HG03378 (cell line): Measurements from ENCODE around the gene MYL12B.
"Not testable (repeated sequence)": the region's sequence is repeated elsewhere in the genome, so short reads cannot be mapped to it uniquely, and the experiment has no call there.

Source experiments
- ATAC-seq: cut with Tn5 transposase; IDR thresholded peaks from one replicate; pipeline ENCODE4 v1.9.1; 2021; ENCODE audit warnings: mild to moderate bottlenecking, moderate library complexity; ENCODE audit not compliant: unreplicated experiment

Gene MYL12B

DNA sequence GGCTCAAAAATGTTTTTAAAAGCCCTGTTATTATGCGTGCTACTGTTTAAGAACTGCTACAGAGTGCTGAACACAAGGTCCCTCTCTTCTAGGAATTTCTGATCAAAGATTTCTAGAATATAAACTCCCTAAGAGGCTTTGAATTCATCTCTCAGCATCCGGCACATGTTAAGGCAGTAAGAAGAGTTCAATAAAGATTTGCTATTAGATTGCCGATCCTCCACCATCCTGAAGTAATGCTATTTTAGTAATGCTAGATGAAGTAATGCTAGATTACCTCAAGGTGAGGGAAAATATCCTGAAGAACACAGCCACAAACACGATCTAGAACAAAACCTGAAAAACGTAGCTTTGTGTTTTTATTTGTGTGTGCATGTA lies 949 bp upstream of the MYL12B start:
- no peak for ATAC-seq

DNA sequence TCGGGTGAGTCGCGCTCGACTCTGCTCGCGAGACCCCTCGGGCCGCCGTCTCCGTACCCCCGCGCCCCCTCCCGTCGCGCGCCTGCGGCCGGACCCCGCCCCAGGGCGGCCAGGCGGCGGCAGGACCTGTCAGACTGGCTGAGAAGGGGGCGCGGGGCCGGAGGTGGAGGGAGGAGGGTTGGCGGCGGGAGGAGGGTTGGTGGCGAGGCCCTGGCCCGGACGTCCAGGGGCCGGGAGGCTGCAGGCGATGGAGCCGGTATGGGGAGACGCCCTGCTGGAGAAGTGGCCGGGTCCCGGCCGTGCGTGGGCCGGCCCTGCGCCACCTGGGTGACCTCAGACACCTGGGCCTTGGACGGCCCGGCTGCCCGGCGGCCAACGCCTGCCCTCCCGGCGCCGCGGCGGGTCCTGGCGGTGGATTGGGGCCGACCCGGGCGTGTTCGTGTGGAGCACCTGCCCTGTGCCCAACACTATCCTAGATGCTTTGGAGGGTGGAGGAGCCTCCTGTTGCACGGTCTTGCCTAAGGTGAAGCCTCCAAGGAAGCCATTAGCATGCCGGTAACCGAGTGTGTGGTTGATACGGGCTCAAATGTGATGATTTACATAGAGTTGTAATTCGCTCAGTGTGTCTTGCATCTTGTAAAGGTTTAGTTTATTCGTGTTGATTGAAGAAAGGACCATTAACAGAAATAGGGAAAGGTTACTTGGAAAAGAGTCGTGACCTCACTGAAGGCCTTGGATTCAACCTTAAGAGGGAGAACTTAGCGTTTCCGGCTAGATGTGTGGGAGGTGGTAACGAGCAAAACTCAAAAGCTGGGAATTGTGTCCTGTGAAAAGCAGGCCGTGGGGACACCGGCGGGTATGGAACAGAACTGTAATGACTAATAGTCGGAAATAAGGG lies 550 bp downstream of the MYL12B start:
- peak; percentile 23 for ATAC-seq

DNA sequence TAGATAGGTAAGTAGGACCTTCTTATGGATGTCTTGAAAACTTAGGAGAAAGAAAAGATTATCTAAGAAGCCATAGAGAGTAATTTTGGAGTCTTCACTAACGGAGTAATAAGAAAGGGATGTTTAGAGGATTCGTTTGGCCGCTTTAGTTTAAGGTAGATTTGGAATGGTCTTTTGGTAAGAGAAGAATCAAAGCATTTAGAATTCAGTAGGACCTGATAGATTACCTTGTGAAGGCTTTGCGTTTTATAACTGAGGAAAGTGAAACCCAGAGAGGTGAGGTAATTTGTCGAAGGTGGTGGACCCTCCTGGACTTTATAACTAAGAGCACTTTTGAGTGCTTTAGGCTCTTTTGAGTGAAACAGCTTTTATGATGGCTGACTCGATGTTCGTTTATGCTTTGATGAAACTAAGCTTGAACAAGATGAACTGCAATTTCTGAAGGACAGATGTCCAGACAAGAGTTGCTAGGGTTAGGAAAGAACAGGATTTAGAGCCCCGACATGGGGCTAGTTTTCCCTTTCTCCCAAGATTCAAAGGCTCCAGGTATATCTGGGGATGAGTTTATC lies 1.3 kb downstream of the MYL12B start:
- no peak for ATAC-seq

DNA sequence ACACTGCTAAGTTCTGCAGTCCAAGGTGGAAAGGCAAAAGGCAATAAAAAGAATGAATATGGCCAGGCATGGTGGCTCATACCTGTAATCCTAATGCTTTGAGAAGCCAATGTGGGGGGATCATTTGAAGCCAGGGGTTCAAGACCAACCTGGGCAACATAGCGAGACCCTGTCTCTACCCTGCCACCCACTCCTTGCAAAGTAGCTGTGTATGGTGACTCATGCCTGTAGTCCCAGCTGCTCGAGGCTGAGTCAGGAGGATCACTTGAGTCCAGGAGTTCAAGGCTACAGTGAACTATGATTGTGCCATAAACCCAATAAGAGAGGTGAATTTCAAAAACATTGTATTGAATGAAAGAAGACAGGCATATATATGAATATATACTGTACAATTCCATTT lies 2.4 kb downstream of the MYL12B start:
- no peak for ATAC-seq

DNA sequence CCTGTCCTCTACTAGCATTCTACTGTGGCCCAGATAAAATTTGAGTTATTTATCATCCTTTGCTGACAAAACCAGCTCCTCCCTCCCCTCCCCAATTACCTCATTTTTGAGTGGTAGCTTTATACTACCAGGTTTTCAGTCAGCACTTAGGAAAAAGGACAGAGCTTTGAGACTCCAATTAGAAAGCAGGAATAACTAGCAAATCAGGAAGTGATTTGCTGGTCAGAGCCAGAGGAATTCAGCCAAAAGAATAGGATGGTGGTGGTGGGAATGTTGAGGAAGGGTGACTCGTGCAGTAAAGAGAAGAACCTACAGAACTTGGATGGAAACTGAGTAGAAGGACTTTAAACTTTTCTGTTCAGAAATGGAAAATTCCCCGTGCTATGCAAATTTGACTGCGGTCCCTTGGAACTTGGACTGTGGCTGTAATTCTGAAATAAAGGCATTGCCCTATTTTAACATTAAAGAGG lies 3.7 kb downstream of the MYL12B start:
- ATAC-seq = no peak

DNA sequence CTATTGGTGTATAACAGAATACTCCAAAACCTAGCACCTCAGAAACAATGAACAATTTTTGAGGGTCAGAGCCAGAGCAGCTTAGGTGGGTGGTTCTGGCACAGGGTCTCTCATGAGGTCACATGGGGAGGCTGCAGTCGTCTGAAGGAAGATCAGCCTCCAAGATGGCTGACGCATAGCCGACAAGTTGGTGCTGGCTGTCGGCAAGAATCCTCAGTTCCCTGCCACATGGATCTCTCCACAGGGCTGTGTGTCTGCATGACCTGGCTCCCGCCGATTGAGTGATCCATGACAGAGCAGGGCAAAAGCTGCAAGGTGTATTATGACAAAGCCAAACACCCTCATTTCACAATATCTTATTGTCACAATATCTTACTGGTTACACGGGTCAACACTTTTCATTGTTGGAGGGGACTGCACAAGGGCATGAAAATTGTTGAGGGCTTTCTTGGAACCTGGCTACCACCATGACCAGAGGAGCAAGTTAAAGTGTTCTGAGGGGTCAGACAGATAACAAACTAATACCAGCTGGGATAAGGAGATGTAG lies 4.2 kb downstream of the MYL12B start:
- no peak for ATAC-seq

DNA sequence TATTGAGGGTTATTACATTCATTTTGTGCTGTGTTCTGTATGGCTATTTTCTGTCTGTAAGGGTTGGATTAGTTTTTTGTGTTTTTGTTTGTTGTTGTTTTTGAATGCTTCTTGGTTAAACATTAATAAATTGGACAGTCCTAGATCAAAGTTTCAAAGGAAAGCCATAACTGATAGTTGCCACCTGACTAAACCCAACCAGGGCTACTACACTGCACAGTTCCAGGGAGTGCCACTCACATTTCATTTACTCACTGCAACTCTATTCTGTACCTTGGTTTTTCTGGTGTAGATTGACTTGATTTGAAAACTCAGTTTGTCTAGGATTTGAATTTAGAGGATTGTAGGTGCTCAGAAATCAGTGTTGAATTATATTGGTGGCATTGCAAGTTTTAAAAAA lies 6.4 kb downstream of the MYL12B start:
- ATAC-seq = no peak

DNA sequence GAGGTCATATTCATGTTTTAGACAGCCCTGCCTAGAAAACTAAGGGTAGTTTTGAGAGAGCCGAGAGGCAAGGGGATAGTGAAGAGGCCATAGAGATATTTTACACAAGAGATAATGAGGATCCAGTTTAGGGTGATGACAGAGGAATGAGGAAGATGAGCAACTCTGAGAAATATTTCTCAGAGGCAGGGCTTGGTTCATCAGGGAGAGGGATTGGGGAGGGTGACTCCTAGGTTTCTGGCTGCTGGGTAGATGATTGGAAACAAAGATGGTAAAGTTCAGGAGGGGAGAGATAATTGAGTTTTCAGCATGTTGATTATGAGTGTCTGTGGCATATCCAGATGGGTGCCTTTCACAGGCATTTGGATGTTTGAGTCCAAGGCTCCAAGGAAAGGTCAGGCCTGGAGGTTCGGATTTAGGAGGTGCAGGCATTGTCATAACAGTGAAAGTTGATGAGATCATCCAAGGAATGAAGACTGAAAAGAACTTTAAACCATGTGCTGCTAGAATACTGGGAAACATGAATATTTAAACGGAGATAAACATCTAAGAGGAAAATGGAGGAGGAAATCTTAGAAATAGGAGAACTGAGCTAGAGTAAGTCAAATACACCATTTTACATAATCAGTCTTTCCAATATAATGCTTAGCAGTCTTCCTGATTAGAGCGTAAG lies 7.4 kb downstream of the MYL12B start:
- ATAC-seq = no peak

DNA sequence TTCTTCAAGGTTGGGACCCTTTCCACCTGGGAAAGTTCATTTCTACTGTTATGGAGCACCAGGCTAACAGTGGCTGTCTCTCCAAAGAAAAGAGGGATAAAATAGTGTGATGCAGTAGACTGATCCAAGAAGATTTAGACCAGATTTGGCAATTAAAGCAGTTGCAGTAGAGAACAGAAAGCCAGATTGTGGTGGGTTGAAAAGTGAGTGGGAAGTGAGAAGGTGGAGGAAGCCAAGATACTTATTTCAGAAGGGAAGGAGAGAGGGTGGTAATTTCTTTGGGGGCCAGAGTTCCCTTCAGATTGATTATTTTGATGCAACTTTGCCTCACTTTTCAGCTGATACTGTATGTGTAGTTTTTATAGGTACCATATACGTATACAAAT lies 8.0 kb downstream of the MYL12B start:
- no peak for ATAC-seq

DNA sequence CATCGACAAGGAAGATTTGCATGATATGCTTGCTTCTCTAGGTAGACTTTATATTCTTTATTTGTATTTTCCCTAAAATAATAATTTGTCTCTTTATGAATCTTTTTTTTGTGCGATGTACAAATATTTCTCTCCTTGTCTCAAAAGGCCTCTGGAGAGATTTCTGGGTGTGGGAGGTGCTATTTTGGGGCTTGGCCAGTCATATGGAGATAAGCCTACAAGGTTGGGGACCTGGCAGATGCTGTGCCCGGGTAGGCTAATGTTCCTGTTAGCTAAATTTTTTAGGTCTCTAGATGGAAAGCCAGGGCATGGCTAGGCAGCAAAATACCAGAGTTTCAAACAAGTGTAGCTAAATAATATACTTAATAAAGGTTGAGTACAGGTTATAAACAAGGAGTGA lies 11.1 kb downstream of the MYL12B start:
- no peak for ATAC-seq

DNA sequence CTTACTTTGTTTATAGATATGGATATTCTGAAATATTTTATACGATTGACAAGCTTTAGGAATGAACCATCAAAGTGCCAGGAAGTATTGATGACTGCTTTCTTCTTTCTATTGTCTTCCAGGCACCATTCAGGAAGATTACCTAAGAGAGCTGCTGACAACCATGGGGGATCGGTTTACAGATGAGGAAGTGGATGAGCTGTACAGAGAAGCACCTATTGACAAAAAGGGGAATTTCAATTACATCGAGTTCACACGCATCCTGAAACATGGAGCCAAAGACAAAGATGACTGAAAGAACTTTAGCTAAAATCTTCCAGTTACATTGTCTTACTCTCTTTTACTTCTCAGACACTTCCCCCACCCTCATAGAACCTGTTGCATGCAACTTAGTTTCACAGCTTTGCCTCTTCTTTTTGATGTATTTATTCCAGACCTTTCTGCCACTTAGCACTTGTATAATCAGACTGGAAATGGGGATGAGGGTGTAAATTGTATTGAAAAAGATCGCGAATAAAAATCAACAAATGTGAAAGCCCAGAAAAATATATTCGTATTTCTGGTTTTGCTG lies 15.8 kb downstream of the MYL12B start:
- not testable (repeated sequence) for ATAC-seq

DNA sequence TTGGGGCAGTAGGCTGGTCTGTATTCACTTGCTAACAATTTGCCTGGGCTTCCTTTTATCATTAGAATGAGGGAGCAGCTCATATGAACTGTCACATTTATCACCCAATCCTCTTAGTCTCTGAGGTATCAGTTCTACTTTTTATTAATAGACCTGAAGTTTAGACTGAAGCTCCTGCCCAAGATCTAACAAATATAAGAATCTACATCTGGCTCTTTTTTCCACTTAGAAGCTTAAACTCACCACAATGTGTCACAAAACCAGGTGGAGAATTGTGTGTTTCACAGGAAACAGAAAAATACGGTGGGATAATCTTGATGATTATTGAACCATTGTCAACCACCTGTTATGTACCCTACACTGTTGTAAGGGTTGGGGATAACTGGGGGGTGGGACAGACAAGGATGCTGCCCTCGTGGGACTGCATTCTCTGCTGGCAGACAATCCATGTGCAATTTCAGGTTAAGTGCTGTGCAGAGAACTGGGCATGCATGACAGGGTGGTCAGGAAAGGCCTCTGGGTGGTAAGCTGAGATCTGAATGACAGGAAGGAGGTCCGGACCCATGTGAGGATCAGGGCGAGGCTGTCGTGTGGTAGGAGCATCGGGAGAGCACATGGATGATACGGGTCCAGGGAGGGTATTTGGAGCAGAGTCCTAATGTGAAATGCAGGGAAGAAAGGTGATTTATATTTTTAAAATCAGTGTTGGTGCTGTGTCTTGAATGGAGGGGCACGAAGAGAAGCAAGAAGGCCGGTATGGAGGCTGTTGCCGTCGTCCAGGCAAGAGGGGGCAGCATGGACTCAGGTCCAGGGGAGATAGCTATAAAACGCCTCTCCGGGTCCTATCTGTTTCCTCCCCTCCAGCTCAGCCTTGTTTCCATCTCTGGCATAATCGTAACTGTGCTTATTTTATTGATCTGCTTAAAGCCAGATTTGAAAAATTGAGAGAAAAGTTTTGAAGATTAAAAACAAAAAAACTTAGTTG lies 17.6 kb downstream of the MYL12B start:
- peak; percentile 89 for ATAC-seq

DNA sequence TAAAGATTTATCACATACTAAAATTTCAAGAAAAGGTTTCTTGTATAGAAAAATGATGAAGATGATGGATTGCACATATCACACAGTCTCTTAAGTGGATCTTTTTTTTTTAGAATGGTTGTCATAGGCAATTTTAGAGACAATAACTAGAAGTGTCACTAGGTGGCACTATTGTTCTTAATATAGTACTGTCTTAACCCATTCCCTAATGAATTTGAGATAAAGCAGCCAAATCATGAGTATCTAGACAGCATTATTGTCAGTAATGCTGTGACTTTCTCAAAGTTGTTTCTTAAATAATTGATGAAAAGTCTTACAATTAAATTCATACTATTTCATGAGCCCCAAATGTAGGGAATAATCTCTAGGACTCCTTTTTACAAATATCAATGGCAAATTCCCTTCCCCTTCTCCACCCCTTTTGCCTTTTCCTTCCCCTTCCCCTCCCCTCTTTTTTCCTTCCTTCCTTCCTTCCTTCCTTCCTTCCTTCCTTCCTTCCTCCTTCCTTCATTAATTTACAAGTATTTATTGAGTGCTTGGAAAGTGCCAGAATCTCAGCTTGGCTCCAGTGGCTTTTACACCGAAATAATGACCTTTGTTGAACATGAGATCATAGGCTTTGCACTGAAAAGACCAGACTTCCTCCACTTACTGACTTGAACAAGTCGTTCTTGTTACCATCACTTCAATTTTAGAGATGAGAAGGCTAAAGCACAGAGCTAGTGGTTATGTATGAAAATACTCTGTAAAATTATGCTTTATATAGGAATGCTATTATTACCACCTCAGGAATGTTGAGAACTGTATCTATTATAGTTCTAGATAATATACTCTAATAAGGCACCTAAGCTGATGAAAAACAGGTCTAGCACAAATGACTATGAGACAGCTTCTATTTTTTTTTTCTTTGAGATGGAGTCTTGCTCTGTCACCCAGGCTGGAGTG lies 19.8 kb downstream of the MYL12B start:
- ATAC-seq = peak; percentile 56

DNA sequence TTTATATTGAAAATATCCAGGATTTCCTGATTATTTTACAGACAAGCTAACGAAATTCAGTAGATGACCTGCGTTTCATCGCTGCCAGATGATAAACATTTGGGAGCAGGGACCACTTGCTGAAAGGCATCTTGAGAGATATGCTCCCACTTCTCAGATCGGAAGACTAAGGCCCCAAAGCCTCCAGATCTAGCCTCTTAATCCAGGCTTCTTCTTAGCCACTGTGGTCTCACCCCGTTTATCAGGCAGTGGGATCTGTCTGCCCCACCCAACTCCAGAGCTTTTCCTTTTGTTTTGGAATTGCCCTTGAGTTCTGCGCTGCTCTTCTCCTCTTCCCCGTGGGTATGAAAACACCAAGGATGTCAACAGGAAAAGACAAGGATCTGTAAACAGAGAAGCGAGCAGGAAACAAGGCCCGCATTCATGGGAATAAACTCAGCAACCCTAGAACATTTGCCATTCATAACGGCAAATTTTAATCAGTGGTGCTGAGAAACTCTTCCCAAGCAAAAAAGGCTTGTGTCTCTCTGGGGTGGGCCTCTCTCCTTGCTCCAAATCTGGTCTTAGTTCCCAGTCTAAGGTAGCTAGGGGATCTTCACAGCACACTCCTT lies 21.4 kb downstream of the MYL12B start:
- ATAC-seq = no peak

DNA sequence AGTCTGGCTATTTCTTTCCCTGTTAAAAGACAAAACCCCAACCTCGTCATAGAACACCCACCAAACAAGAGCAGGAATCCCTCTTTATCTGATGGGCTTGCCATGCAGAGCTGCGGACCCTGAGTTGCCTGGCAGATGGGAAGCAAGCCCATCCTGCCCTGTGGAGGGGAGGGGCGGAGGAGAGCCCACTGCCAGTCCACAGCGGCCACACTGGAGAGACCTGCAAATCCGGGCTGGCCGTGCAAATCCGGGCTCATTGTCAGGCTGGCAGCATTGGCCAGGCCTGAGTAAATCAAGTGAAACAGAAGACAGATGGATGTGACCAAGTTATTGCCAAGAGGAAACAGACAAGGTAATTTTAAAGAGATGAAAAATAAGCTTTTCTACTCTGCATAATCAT lies 22.0 kb downstream of the MYL12B start:
- ATAC-seq = no peak

DNA sequence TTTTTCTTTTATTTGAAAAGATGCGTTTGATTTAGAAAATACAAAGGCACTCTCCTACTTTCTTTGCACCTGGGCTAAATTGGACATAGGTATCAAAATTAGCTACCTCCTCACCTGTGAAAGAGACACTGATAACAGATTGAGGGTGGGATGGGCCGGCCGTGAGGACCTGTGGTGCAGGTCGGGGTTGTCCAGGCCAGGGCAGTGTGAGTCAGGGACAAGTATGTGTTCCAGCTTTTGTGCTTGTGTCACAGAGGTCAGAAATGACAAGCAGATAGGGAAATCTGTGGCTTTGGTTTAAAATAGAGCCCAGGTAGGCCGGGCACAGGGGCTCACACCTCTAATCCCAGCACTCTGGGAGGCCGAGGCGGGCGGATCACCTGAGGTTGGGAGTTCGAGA lies 22.6 kb downstream of the MYL12B start:
- ATAC-seq = no peak

DNA sequence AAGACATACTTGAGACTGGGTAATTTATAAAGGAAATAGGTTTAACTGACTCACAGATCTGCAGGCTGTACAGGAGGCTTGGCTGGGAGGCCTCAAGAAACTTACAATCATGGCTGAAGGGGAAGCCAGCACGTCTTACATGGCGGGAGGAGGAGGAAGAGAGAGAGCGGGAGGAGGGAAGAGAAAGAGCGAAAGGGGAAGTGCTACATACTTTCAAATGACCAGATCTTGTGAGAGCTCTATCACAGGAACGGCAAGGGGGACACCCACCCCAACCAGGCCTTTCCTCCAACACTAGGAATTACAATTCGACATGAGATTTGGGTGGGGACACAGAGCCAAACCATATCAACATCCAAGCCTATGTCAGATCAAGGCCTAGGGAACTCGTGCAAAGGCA lies 24.2 kb downstream of the MYL12B start:
- no peak for ATAC-seq

DNA sequence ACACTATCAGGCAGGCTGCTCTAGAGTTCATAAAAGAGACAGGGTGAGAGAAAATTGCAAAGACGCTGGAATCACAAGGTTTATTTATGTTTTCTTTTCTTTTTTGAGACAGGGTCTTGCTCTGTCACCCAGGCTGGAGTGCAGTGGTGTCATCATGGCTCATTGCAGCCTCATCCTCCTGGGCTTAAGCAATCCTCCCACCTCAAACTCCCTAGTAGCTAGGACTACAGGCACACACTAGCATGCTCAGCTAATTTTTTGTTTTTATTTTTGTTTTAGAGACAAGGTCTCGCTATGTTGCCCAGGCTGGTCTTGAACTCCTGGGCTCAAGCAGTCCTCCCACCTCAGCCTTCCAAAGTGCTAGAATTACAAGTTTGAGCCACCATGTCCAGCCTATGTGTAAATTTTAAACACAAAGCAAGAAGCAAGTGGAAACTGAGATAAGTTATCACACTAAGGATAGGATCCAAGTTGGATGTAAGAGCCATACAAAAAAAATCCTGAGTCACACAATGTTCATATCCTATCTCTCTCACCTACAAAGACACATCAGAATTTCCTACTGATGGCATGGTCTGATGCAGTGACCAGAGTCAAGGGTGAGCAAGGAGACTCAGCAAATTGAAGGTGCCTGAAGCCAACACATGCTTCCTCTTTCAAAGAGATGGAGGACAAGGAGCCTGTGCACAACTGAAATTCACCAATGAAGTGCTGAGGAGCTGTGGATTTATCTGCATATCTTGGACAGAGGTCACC lies 31.4 kb downstream of the MYL12B start:
- ATAC-seq = no peak
